Fibroblast of lung (primary cell): ENCODE measurements around the gene RNF223. TPM values are rescaled to one million over a fixed set of nuclear protein-coding genes. Genes with fewer than 3 reads are reported as not detected.

Source experiments
- DNase-seq, 2 donors: peaks; one replicate each; pipeline versions ENCODE4 v3.0.0 to v3.0.0-alpha.2; 2010; ENCODE audit warnings: low read depth in 2 of 2
- H2AFZ ChIP-seq: 2 replicates; pipeline ENCODE4 v1.5.1; 2012; ENCODE audit warnings: low read length, control low read depth, inconsistent platforms
- H3K27ac ChIP-seq: 2 replicates; pipeline ENCODE4 v1.5.1; 2011; ENCODE audit warnings: low read length, control low read depth; ENCODE audit not compliant: insufficient read depth
- H3K27me3 ChIP-seq: 2 replicates; pipeline ENCODE4 v1.5.1; 2011; ENCODE audit warnings: mild to moderate bottlenecking, low read length; ENCODE audit not compliant: control insufficient read depth, insufficient read depth
- H3K36me3 ChIP-seq: 2 replicates; pipeline ENCODE4 v1.5.1; 2011; ENCODE audit warnings: low read length; ENCODE audit not compliant: control insufficient read depth, insufficient read depth
- H3K4me1 ChIP-seq: 2 replicates; pipeline ENCODE4 v1.5.1; 2011; ENCODE audit warnings: low read length; ENCODE audit not compliant: control insufficient read depth, insufficient read depth; ENCODE audit errors: extremely low read depth
- H3K4me2 ChIP-seq: 2 replicates; pipeline ENCODE4 v1.5.1; 2011; ENCODE audit warnings: low read length, control low read depth; ENCODE audit not compliant: insufficient read depth; ENCODE audit errors: extremely low read depth
- H3K4me3 ChIP-seq, 4 experiments: fragments of 200-600 bp in 1 of 4; sonication (generic) in 1 of 4; replicated peaks in 1 of 4; 2 replicates each; pipeline ENCODE4 v1.5.1; 2011 to 2016; ENCODE audit warnings: low read length in 4 of 4, low read depth in 3 of 4, mild to moderate bottlenecking in 3 of 4, control low read depth in 2 of 4, inconsistent platforms in 1 of 4, mixed read lengths in 1 of 4; ENCODE audit not compliant: insufficient read depth in 1 of 4; ENCODE audit errors: control extremely low read depth in 1 of 4
- H3K79me2 ChIP-seq: 2 replicates; pipeline ENCODE4 v1.5.1; 2012; ENCODE audit warnings: mild to moderate bottlenecking, low read length, inconsistent platforms; ENCODE audit not compliant: control insufficient read depth, insufficient read depth
- H3K9ac ChIP-seq: 2 replicates; pipeline ENCODE4 v1.5.1; 2011; ENCODE audit warnings: mild to moderate bottlenecking, low read length, control low read depth; ENCODE audit not compliant: insufficient read depth
- H3K9me3 ChIP-seq: 2 replicates; pipeline ENCODE4 v1.5.1; 2012; ENCODE audit warnings: low read depth, low read length; ENCODE audit not compliant: control insufficient read depth, insufficient read depth
- H4K20me1 ChIP-seq: 2 replicates; pipeline ENCODE4 v1.5.1; 2011; ENCODE audit warnings: low read length; ENCODE audit not compliant: control insufficient read depth, insufficient read depth; ENCODE audit errors: extremely low read depth
- CTCF ChIP-seq, 2 donors: IDR thresholded peaks in 1 of 2; conservative IDR thresholded peaks in 1 of 2; 1 replicate in 1 of 2; 2 replicates in 1 of 2; pipeline ENCODE4 v1.5.1; 2011 to 2012; ENCODE audit warnings: low read length in 2 of 2, control low read depth in 1 of 2, inconsistent platforms in 1 of 2, low read depth in 1 of 2, mild to moderate bottlenecking in 1 of 2
- EZH2 ChIP-seq: IDR thresholded peaks from 2 replicates; pipeline ENCODE4 v1.5.1; 2012; ENCODE audit warnings: low read length, control low read depth, mild to moderate bottlenecking; ENCODE audit errors: missing control alignments
- polyA plus RNA-seq, 2 donors: library from polyadenylated mRNA; depleted of rRNA in 1 of 2; stranded (reverse) in 1 of 2; unstranded in 1 of 2; fragments of >200 nt; gene quantifications; 2 replicates each; pipeline ENCODE4 v1.2.1, GENCODE V29; 2011 to 2012; ENCODE audit warnings: missing spikeins in 1 of 2
- total RNA-seq: library from RNA; depleted of rRNA; stranded (reverse); fragments of >200 nt; gene quantifications from 2 replicates; pipeline ENCODE4 v1.2.1, GENCODE V29; 2014

Gene RNF223
- total and polyA plus RNA-seq, 2 donors (not counting 1 experiment from before 2014, with no cell fraction given) = not detected

- no peak for TF ChIP-seq EZH2
- TF ChIP-seq CTCF (conservative IDR thresholded peaks at IDR 0.05 in 1 of 2, IDR thresholded peaks at IDR 0.05 in 1 of 2; ENCODE audit: low read depth in 1 of 2, low read length in 2 of 2) = no peak
- no peak overlapping the region for H2AFZ ChIP-seq
- no peaks in the 10 kb centered on the region for H3K4me1 ChIP-seq
- H3K27me3 ChIP-seq = no peaks in the 10 kb centered on the region
- no peaks in the 10 kb centered on the region for H4K20me1 ChIP-seq
- H3K9me3 ChIP-seq = no peaks in the 10 kb centered on the region
- DNase-seq = no peak
- H3K27ac ChIP-seq = no peak overlapping the region
- H3K4me2 ChIP-seq = no peak overlapping the region
- H3K36me3 ChIP-seq = no peaks in the 10 kb centered on the region
- no peak overlapping the region for H3K9ac ChIP-seq
- H3K4me3 ChIP-seq = no peak overlapping the region
- H3K79me2 ChIP-seq = no peaks in the 10 kb centered on the region
Observed at GRCh38 chr1:1117469-1117831, 43.3 kb upstream of the RNF223 start.

- peak overlapping the region; percentile 30 for H3K9ac ChIP-seq
Observed at GRCh38 chr1:1116701-1117468, 42.8 kb upstream of the RNF223 start.

More at GRCh38 chr1:1116701-1117468, 42.8 kb upstream of the RNF223 start:
- H3K27ac ChIP-seq = no peak overlapping the region
- H3K4me3 ChIP-seq = peak overlapping the region; percentile 9 to 60 (median 43)
- no peaks in the 10 kb centered on the region for H3K9me3 ChIP-seq
- TF ChIP-seq CTCF (conservative IDR thresholded peaks at IDR 0.05 in 1 of 2, IDR thresholded peaks at IDR 0.05 in 1 of 2; ENCODE audit: low read depth in 1 of 2, low read length in 2 of 2) = no peak
- TF ChIP-seq EZH2 = no peak
- peak overlapping the region; percentile 23 for H2AFZ ChIP-seq
- DNase-seq = peak in 1 of 2 donors; percentile 16
- no peaks in the 10 kb centered on the region for H3K4me1 ChIP-seq
- H4K20me1 ChIP-seq = no peaks in the 10 kb centered on the region
- peak overlapping the region; percentile 85 for H3K4me2 ChIP-seq
- no peaks in the 10 kb centered on the region for H3K79me2 ChIP-seq
- H3K27me3 ChIP-seq = no peaks in the 10 kb centered on the region
- no peaks in the 10 kb centered on the region for H3K36me3 ChIP-seq
